D721Med (cell line): ENCODE data around the gene GTF2A2.

Experiments
- DNase-seq: peaks from one replicate; pipeline ENCODE4 v3.0.0; 2011; ENCODE audit warnings: low spot score; ENCODE audit not compliant: insufficient read length
- FAIRE-seq: peaks from 2 replicates; lab custom pipeline; 2011; peaks lifted over from hg19 to GRCh38; lab: Jason Lieb, UNC
- TF ChIP-seq, protein P1 (sequence below): IDR thresholded peaks from 2 replicates; pipeline ENCODE4 v1.5.1; 2012; ENCODE audit warnings: mild to moderate bottlenecking, control low read depth; ENCODE audit not compliant: insufficient read depth; ENCODE audit errors: missing control alignments

Gene GTF2A2

DNA sequence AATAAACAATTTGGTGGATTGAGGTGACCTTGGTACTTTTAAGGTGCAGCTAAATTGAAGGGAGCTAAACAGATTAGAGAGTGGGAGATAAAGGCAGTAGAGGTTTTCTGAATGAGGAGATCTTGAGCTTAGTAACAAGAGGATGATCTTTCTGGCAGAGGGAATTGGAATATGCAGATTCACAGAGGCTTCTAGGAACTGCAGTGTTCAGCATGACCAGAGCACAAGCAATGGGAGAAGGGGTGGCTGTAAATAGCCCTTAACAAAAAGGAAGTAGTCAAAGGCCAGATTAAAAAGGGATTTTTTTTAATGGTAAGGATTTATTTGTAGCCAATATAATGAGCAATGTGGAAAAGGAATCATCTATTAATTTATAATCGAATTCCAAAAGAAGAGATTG lies 37.5 kb upstream of the GTF2A2 start:
- FAIRE-seq (peak; percentile 88), DNase-seq (peak; percentile 31)
- TF ChIP-seq, protein P1, sequence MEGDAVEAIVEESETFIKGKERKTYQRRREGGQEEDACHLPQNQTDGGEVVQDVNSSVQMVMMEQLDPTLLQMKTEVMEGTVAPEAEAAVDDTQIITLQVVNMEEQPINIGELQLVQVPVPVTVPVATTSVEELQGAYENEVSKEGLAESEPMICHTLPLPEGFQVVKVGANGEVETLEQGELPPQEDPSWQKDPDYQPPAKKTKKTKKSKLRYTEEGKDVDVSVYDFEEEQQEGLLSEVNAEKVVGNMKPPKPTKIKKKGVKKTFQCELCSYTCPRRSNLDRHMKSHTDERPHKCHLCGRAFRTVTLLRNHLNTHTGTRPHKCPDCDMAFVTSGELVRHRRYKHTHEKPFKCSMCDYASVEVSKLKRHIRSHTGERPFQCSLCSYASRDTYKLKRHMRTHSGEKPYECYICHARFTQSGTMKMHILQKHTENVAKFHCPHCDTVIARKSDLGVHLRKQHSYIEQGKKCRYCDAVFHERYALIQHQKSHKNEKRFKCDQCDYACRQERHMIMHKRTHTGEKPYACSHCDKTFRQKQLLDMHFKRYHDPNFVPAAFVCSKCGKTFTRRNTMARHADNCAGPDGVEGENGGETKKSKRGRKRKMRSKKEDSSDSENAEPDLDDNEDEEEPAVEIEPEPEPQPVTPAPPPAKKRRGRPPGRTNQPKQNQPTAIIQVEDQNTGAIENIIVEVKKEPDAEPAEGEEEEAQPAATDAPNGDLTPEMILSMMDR, result no peak

GRCh38 chr15:59691194-59691805 lies 34.0 kb upstream of the GTF2A2 start:
- FAIRE-seq (no peak), DNase-seq (no peak)
- TF ChIP-seq, protein P1, result peak; percentile 71

DNA sequence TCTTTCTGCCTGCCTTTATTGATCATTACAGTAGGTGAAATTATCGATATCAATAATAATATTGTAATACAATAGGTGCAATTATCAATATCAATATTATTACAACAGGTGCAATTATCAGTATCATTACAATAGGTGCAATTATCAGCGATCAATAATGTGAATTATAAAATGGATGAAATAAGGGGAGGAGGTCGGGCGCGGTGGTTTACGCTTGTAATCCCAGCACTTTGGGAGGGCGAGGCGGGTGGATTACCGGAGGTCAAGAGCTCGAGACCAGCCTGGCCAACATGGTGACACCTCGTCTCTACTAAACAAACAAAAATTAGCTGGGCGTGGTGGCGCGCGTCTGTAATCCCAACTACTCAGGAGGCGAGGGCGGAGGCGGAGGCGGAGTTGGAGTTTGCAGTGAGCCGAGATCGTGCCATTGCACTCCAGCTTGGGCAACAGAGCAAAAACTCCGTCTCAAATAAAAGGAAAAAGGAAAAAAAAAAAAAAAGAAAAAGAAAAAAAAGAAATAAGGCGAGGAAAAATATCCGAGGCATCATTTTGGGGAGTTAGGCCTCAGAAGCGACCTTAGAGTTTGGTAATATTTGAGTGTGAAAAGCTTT lies 32.4 kb upstream of the GTF2A2 start:
- no peak for DNase-seq
- no peak for FAIRE-seq
- TF ChIP-seq, protein P1, result no peak

- TF ChIP-seq, protein P1, result no peak
- FAIRE-seq (no peak), DNase-seq (peak; percentile 60)
These were observed 31.7 kb upstream of the GTF2A2 start, which contains the start of gene BNIP2 for GRCh38 chr15:59688782-59689625. BNIP2 (minus strand) TSS chr15:59689320; CDS start chr15:59682457, 6,863 bp downstream.

GRCh38 chr15:59688423-59688781 lies 31.1 kb upstream of the GTF2A2 start:
- DNase-seq (no peak), FAIRE-seq (no peak)
- TF ChIP-seq, protein P1, result no peak

GRCh38 chr15:59687836-59688235 lies 30.5 kb upstream of the GTF2A2 start:
- TF ChIP-seq, protein P1, result no peak
- DNase-seq, result no peak
- FAIRE-seq, result no peak
